GM19043 (cell line): Measurements from ENCODE around the gene BAHCC1.
"Not testable (repeated sequence)": the region's sequence is repeated elsewhere in the genome, so short reads cannot be mapped to it uniquely, and the experiment has no call there.

ENCODE experiments used
- ATAC-seq: cut with Tn5 transposase; IDR thresholded peaks from one replicate; pipeline ENCODE4 v1.9.1; 2021; ENCODE audit warnings: low read depth; ENCODE audit not compliant: unreplicated experiment

Gene BAHCC1

GRCh38 chr17:81424151-81425017 lies 29.1 kb downstream of the BAHCC1 start:
- ATAC-seq: no peak

GRCh38 chr17:81425041-81425440 lies 29.8 kb downstream of the BAHCC1 start:
- ATAC-seq: not testable (repeated sequence)

- ATAC-seq: not testable (repeated sequence)
Measured at GRCh38 chr17:81425716-81426392, 30.6 kb downstream of the BAHCC1 start.

- ATAC-seq: no peak
Measured at GRCh38 chr17:81426393-81427172, 31.3 kb downstream of the BAHCC1 start.

GRCh38 chr17:81427173-81428120 lies 32.2 kb downstream of the BAHCC1 start:
- ATAC-seq: no peak

- no peak for ATAC-seq
Measured at GRCh38 chr17:81428121-81428515, 32.9 kb downstream of the BAHCC1 start.

- ATAC-seq: no peak
Measured at GRCh38 chr17:81428516-81428915, 33.3 kb downstream of the BAHCC1 start.

GRCh38 chr17:81428948-81429774 lies 33.9 kb downstream of the BAHCC1 start:
- ATAC-seq: no peak

- no peak for ATAC-seq
Measured at GRCh38 chr17:81429821-81430551, 34.7 kb downstream of the BAHCC1 start.

GRCh38 chr17:81431545-81432482 lies 36.6 kb downstream of the BAHCC1 start:
- ATAC-seq: no peak

- no peak for ATAC-seq
Measured at GRCh38 chr17:81432941-81433340, 37.7 kb downstream of the BAHCC1 start.

GRCh38 chr17:81433656-81434055 lies 38.4 kb downstream of the BAHCC1 start:
- ATAC-seq: no peak

GRCh38 chr17:81434072-81434471 lies 38.8 kb downstream of the BAHCC1 start:
- no peak for ATAC-seq

- no peak for ATAC-seq
Measured at GRCh38 chr17:81434681-81435417, 39.6 kb downstream of the BAHCC1 start.

- no peak for ATAC-seq
Measured at GRCh38 chr17:81435652-81436293, 40.5 kb downstream of the BAHCC1 start.

GRCh38 chr17:81436294-81436849 lies 41.1 kb downstream of the BAHCC1 start:
- no peak for ATAC-seq
